NCI-H2107 treated with DMSO at 0.1 percent for 48 hours (cell line): ENCODE measurements around the gene EVA1A.

ENCODE experiments used
- DNase-seq: peaks from one replicate; lab custom pipeline; 2025; ENCODE audit not compliant: unreplicated experiment; lab: John Stamatoyannopoulos, UW

EVA1A gene

GRCh38 chr2:75518638-75519465, 41.9 kb downstream of the EVA1A start:
- DNase-seq: no peak

- DNase-seq: no peak
These were observed 43.0 kb downstream of the EVA1A start for GRCh38 chr2:75517547-75518230.

- DNase-seq: no peak
These were observed 44.1 kb downstream of the EVA1A start for GRCh38 chr2:75516378-75517360.

- no peak for DNase-seq
These were observed 45.0 kb downstream of the EVA1A start for GRCh38 chr2:75515584-75516368.

- no peak for DNase-seq
These were observed 47.0 kb downstream of the EVA1A start for GRCh38 chr2:75513616-75514170.

GRCh38 chr2:75512455-75513212, 48.1 kb downstream of the EVA1A start:
- no peak for DNase-seq

- no peak for DNase-seq
These were observed 54.5 kb downstream of the EVA1A start for GRCh38 chr2:75506101-75506697.

GRCh38 chr2:75505012-75505411, 55.7 kb downstream of the EVA1A start:
- DNase-seq: no peak

- no peak for DNase-seq
These were observed 57.6 kb downstream of the EVA1A start for GRCh38 chr2:75503048-75503607.

- no peak for DNase-seq
These were observed 60.1 kb downstream of the EVA1A start for GRCh38 chr2:75500633-75501032.

GRCh38 chr2:75499534-75499933, 61.2 kb downstream of the EVA1A start:
- DNase-seq: no peak

- no peak for DNase-seq
These were observed 61.8 kb downstream of the EVA1A start for GRCh38 chr2:75498907-75499306.

- no peak for DNase-seq
These were observed 63.5 kb downstream of the EVA1A start for GRCh38 chr2:75497256-75497655.

GRCh38 chr2:75495862-75496261, 64.9 kb downstream of the EVA1A start:
- DNase-seq: no peak

GRCh38 chr2:75494137-75494769, 66.5 kb downstream of the EVA1A start:
- DNase-seq: no peak

GRCh38 chr2:75493230-75493629, 67.5 kb downstream of the EVA1A start:
- no peak for DNase-seq

- DNase-seq: no peak
These were observed 69.5 kb downstream of the EVA1A start for GRCh38 chr2:75491129-75491753.

GRCh38 chr2:75489721-75490120, 71.0 kb downstream of the EVA1A start:
- no peak for DNase-seq
